Parietal lobe (tissue), 1 donor: ENCODE results near the gene NETO2. TPM values are rescaled to one million over a fixed set of nuclear protein-coding genes. Genes with fewer than 3 reads are reported as not detected.

ENCODE experiments used
- total RNA-seq: library from RNA; depleted of rRNA; stranded (reverse); fragments of >200 nt; gene quantifications from one replicate; pipeline ENCODE4 v1.2.3, GENCODE V29; 2014

NETO2 gene
- 182 TPM for total RNA-seq

DNA sequence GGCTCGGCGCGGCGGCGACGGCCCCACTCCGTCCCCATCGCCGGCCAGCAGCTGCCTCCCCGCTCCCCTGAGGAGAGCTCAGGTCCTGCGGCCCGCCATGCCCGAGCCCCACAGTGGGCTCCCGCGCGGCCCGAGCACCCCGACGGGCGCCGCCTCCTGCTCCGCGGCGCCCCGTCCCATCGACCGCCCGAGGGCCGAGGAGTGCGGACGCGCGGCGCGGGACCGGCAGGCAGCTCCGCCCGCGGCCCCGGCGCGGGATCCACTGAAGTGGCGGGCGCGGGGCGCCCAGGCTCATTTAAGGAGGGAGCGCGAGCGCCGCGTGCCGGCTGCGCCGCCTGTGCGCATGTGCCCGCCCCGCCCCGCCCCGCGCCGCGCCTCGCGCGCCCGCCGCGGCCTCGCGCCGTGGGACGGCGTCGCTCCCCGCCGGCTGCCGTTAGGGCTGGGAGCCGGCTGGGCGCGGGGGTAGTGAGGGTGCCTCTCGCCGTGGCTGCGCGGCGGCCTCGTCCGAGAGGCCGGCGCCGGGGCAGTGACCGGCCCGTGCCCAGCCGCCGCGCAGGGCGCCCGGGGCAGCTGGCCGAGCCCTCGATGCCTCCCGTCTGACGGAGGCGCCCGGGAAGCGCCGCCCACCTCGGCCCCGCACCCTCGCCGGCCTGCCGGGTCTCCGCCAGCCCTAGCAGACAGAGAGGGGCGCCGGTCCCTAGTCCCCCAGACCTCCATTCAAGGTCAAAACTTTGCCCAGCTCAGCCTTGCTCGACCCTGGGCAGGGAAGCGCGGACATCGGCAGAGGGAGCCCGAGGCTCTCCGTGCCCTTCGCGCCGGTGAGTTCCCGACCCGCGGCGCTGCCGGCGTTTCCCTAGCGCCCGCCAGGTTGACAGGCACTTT, at the start of gene NETO2:
Gene NETO2 (minus strand): TSS at position 269 of the 882 bp plus-strand sequence. CDS start 333 bp downstream, outside the sequence.

Other genes starting within 250 kb of the NETO2 start
- gene DNAJA2, start 170.3 kb downstream of the NETO2 start, total RNA-seq, result 67.6 TPM